Calu3 (cell line): Measurements from ENCODE around the gene SLC35B3. TPM values are rescaled to one million over a fixed set of nuclear protein-coding genes. Genes with fewer than 3 reads are reported as not detected.

ENCODE experiments used
- BruUV-seq: library from RNA; stranded (reverse); fragments of 400-500 nt; replicated peaks from 2 replicates; lab custom pipeline; 2021; lab: Mats Ljungman, UMichigan
- CTCF ChIA-PET: fragments of 300-600 bp; sonication (Branson Sonifier 250); formaldehyde crosslinking; loops from one replicate; lab custom pipeline; 2022; ENCODE audit warnings: antibody characterized with exemption; lab: Charles Lee
- DNase-seq: peaks from one replicate; pipeline ENCODE4 v3.0.0; 2022
- H3K27ac Mint-ChIP-seq: one replicate; pipeline ENCODE4 v1.8.0; 2022; ENCODE audit warnings: mixed read lengths; ENCODE audit not compliant: unreplicated experiment
- H3K27me3 Mint-ChIP-seq: one replicate; pipeline ENCODE4 v1.8.0; 2022; ENCODE audit warnings: mixed read lengths; ENCODE audit not compliant: unreplicated experiment
- H3K36me3 Mint-ChIP-seq: one replicate; pipeline ENCODE4 v1.8.0; 2022; ENCODE audit warnings: mild to moderate bottlenecking, moderate library complexity, mixed read lengths; ENCODE audit not compliant: insufficient read depth, unreplicated experiment
- H3K4me1 Mint-ChIP-seq: one replicate; pipeline ENCODE4 v1.8.0; 2022; ENCODE audit warnings: mild to moderate bottlenecking, low read depth, mixed read lengths; ENCODE audit not compliant: unreplicated experiment
- H3K4me3 Mint-ChIP-seq: one replicate; pipeline ENCODE4 v1.8.0; 2022; ENCODE audit warnings: mild to moderate bottlenecking, low read depth, moderate library complexity, mixed read lengths; ENCODE audit not compliant: unreplicated experiment
- H3K9me3 Mint-ChIP-seq: one replicate; pipeline ENCODE4 v1.8.0; 2022; ENCODE audit warnings: low read depth, mixed read lengths; ENCODE audit not compliant: unreplicated experiment
- CTCF ChIP-seq: fragments of 200-600 bp; IDR thresholded peaks from one replicate; pipeline ENCODE4 v1.8.0; 2022; ENCODE audit warnings: antibody characterized with exemption; ENCODE audit not compliant: unreplicated experiment
- intact Hi-C: fragments of 100-400 bp; cut with micrococcal nuclease; formaldehyde crosslinking; loops from one replicate; pipeline ENCODE4 v1.10.0; 2022; ENCODE audit not compliant: unreplicated experiment
- total RNA-seq: library from RNA; stranded (reverse); gene quantifications from 2 replicates; pipeline ENCODE4 v1.2.3, GENCODE V29; 2022

The SLC35B3 gene
- total RNA-seq, 1 experiment from 2014 or later, result 11.0 TPM

- no TSS peak for BruUV-seq
- H3K4me3 Mint-ChIP-seq, result no peak overlapping the region
- intact Hi-C loops, result no loop called here
- H3K36me3 Mint-ChIP-seq, result no peaks in the 10 kb centered on the region
- CTCF ChIA-PET, result no interaction called here
- no peaks in the 10 kb centered on the region for H3K27me3 Mint-ChIP-seq
- TF ChIP-seq CTCF, result no peak
- no peaks in the 10 kb centered on the region for H3K4me1 Mint-ChIP-seq
- DNase-seq, result no peak
- no peak overlapping the region for H3K27ac Mint-ChIP-seq
- peaks cover 6% of the 10 kb centered on the region for H3K9me3 Mint-ChIP-seq
Observed at GRCh38 chr6:8383584-8383983, 51.8 kb downstream of the SLC35B3 start.

GRCh38 chr6:8382434-8382833 lies 52.9 kb downstream of the SLC35B3 start:
- Mint-ChIP-seq H3K9me3 (peaks cover 6% of the 10 kb centered on the region), H3K4me3 (no peak overlapping the region), H3K36me3 (no peaks in the 10 kb centered on the region), H3K27ac (no peak overlapping the region), H3K27me3 (no peaks in the 10 kb centered on the region), H3K4me1 (no peaks in the 10 kb centered on the region)
- TF ChIP-seq CTCF, result no peak
- CTCF ChIA-PET, result interaction anchor here (0.6 kb wide), 1 partner anchor 526 kb away, joined by 3 read pairs; no protein-coding TSS in a partner anchor
- no peak for DNase-seq
- intact Hi-C loops, result no loop called here
- no TSS peak for BruUV-seq

- peaks cover 6% of the 10 kb centered on the region for H3K9me3 Mint-ChIP-seq
- intact Hi-C loops, result no loop called here
- H3K4me3 Mint-ChIP-seq, result no peak overlapping the region
- H3K4me1 Mint-ChIP-seq, result no peaks in the 10 kb centered on the region
- no peaks in the 10 kb centered on the region for H3K36me3 Mint-ChIP-seq
- H3K27me3 Mint-ChIP-seq, result peaks cover 17% of the 10 kb centered on the region
- H3K27ac Mint-ChIP-seq, result no peak overlapping the region
- TF ChIP-seq CTCF, result no peak
- CTCF ChIA-PET, result no interaction called here
- DNase-seq, result no peak
- BruUV-seq, result no TSS peak
Observed at GRCh38 chr6:8375916-8376315, 59.4 kb downstream of the SLC35B3 start.
